GM19238 (cell line): Measurements from ENCODE around the gene FBXL16.

Source experiments
- DNase-seq: peaks from one replicate; pipeline ENCODE4 v3.0.0; 2011; ENCODE audit warnings: low spot score; ENCODE audit not compliant: insufficient read length

The FBXL16 gene

GRCh38 chr16:710500-711075 lies 5.0 kb upstream of the FBXL16 start:
- DNase-seq, result no peak

- DNase-seq, result no peak
Measured at GRCh38 chr16:709566-710499, 4.2 kb upstream of the FBXL16 start.

- DNase-seq, result no peak
Measured at GRCh38 chr16:708959-709358, 3.4 kb upstream of the FBXL16 start.

GRCh38 chr16:708019-708418 lies 2.4 kb upstream of the FBXL16 start:
- no peak for DNase-seq

GRCh38 chr16:707062-707538 lies 1.5 kb upstream of the FBXL16 start:
- no peak for DNase-seq

- no peak for DNase-seq
Measured at GRCh38 chr16:706189-707061, 824 bp upstream of the FBXL16 start.

GRCh38 chr16:704552-705380 lies 835 bp downstream of the FBXL16 start:
- DNase-seq, result no peak

- no peak for DNase-seq
Measured at GRCh38 chr16:704047-704446, 1.6 kb downstream of the FBXL16 start.

GRCh38 chr16:703406-703805 lies 2.2 kb downstream of the FBXL16 start:
- no peak for DNase-seq

- no peak for DNase-seq
Measured at GRCh38 chr16:702341-702740, 3.3 kb downstream of the FBXL16 start.

GRCh38 chr16:700684-701584 lies 4.7 kb downstream of the FBXL16 start:
- DNase-seq, result no peak

GRCh38 chr16:698911-699671 lies 6.5 kb downstream of the FBXL16 start:
- no peak for DNase-seq

- DNase-seq, result no peak
Measured at GRCh38 chr16:695355-696089, 10.1 kb downstream of the FBXL16 start.

GRCh38 chr16:694863-695354 lies 10.7 kb downstream of the FBXL16 start:
- no peak for DNase-seq

GRCh38 chr16:694187-694862 lies 11.3 kb downstream of the FBXL16 start:
- DNase-seq, result no peak

GRCh38 chr16:693766-694165 lies 11.8 kb downstream of the FBXL16 start:
- no peak for DNase-seq

GRCh38 chr16:693364-693763 lies 12.2 kb downstream of the FBXL16 start:
- no peak for DNase-seq
